ENCODE measurements around the gene BANP. TPM values are rescaled to one million over a fixed set of nuclear protein-coding genes. Genes with fewer than 3 reads are reported as not detected.

Gene BANP
- total RNA-seq, 5 donors from 2014 or later (not counting 1 experiment from before 2014, with no cell fraction given): 57.1 to 81.9 (median 69.4) TPM

GRCh38 chr16:87924811-87925670 lies 26.2 kb upstream of the BANP start:
- 85% methylated on average over 21 of the region's 26 CpGs for WGBS (ENCODE audit: insufficient coverage)
- Mint-ChIP-seq H3K36me3 (no peaks in the 10 kb centered on the region), H3K4me3 (no peak overlapping the region), H3K27me3 (peaks cover 0 to 15% of the 10 kb centered on the region in 2 donors), H3K27ac (no peak overlapping the region), H3K4me1 (peaks cover 7 to 14% (median 9%) of the 10 kb centered on the region in 3 donors), H3K9me3 (no peaks in the 10 kb centered on the region)
- no peak overlapping the region for H3K4me3 ChIP-seq (ENCODE audit: control insufficient read depth in 1 of 2, extremely low read depth in 1 of 2, low read length in 1 of 2)
- peaks cover 6 to 15% of the 10 kb centered on the region in 2 experiments for H3K4me1 ChIP-seq (ENCODE audit: control insufficient read depth in 1 of 2, extremely low read depth in 1 of 2, insufficient read depth in 2 of 2, low read length in 2 of 2)
- DNase-seq: no peak
- no peaks in the 10 kb centered on the region for H3K36me3 ChIP-seq (ENCODE audit: control insufficient read depth in 2 of 2, extremely low read depth in 1 of 2, insufficient read depth in 1 of 2, low read length in 1 of 2)
- H3K27ac ChIP-seq (ENCODE audit: low read length): no peak overlapping the region
- peaks cover 0 to 27% of the 10 kb centered on the region in 2 experiments for H3K27me3 ChIP-seq (replicated peaks in 1 of 2; ENCODE audit: control insufficient read depth in 2 of 2, extremely low read depth in 1 of 2, insufficient read depth in 2 of 2, low read length in 1 of 2)
- no peak for ATAC-seq (replicated peaks in 1 of 4)
- POLR2A ChIA-PET: interaction anchor here in 1 of 2 donors (0.5 kb wide), 1 partner anchor 251 kb away, joined by 3 read pairs; no protein-coding TSS in a partner anchor
- H3K9me3 ChIP-seq: no peaks in the 10 kb centered on the region
- CTCF ChIA-PET: no interaction called here

DNA sequence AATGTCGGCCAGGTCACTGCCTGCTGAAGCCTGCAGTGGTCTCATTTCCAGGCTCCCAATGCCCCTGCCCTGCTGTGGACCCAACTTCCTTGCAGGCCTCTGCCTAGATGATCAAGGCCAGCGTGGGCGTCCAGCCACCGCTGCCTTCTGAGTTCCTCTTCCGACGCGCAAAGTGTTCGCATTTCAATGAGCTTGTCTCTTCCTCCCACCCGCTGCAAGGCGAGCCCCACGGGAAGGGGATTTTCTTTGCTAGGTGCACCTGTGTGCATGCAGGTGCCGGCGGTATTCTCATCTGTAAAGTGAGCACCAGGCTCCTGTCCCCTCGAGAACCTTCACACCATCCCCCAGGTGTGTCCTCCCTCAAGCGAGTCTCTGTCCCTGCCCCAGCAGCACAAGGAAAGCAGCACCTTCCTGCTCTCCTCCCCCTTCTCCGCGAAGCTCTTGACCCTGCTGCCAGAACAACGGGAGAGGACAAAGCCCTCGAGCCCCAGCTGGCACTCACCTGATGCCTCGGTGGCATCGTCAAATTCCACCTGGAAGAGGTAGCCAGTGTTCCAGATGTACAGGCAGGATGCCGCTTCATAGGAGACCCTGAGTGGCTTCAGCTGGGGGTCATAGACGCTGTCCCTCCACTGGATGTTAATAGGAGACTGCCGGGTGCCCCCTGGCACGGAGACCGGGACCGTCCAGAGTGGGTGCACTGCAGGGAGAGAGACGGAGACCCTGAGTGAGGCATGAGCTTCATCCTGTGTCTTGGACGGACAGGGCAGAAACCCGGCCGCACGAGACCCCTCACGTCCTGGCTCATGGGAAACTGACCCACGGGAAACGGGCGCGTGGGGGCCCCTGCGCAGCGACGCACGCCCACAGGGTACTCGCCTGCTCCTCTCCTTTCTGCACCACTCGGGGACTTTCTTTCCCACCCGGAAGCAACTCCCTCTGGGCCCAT lies 24.7 kb upstream of the BANP start:
- Histone ChIP-seq H3K36me3 (ENCODE audit: control insufficient read depth in 2 of 2, extremely low read depth in 1 of 2, insufficient read depth in 1 of 2, low read length in 1 of 2) (no peaks in the 10 kb centered on the region), H3K4me1 (ENCODE audit: control insufficient read depth in 1 of 2, extremely low read depth in 1 of 2, insufficient read depth in 2 of 2, low read length in 2 of 2) (peaks cover 6 to 15% of the 10 kb centered on the region in 2 experiments), H3K27me3 (replicated peaks in 1 of 2; ENCODE audit: control insufficient read depth in 2 of 2, extremely low read depth in 1 of 2, insufficient read depth in 2 of 2, low read length in 1 of 2) (peaks cover 0 to 33% of the 10 kb centered on the region in 2 experiments), H3K27ac (ENCODE audit: low read length) (no peak overlapping the region), H3K9me3 (no peaks in the 10 kb centered on the region), H3K4me3 (ENCODE audit: control insufficient read depth in 1 of 2, extremely low read depth in 1 of 2, low read length in 1 of 2) (no peak overlapping the region)
- peaks cover 7 to 14% (median 9%) of the 10 kb centered on the region in 3 donors for H3K4me1 Mint-ChIP-seq
- H3K4me3 Mint-ChIP-seq: peak overlapping the region in 2 of 3 donors; percentile 36 to 79
- DNase-seq: peak in 10 of 35 experiments; percentile 4 to 37 (median 12)
- H3K9me3 Mint-ChIP-seq: no peaks in the 10 kb centered on the region
- H3K27me3 Mint-ChIP-seq: peaks cover 0 to 15% of the 10 kb centered on the region in 2 donors
- ChIA-PET POLR2A (no interaction called here), CTCF (interaction anchor here in 1 of 2 donors (0.6 kb wide), 1 partner anchor 15 kb away, joined by 4 read pairs; no protein-coding TSS in a partner anchor)
- ATAC-seq (replicated peaks in 1 of 4): peak in 3 of 4 experiments; percentile 37 to 75 (median 41)
- H3K36me3 Mint-ChIP-seq: no peaks in the 10 kb centered on the region
- peak overlapping the region in 1 of 2 donors; percentile 39 for H3K27ac Mint-ChIP-seq
- WGBS (ENCODE audit: insufficient coverage): 60% methylated on average over 36 of the region's 44 CpGs

DNA sequence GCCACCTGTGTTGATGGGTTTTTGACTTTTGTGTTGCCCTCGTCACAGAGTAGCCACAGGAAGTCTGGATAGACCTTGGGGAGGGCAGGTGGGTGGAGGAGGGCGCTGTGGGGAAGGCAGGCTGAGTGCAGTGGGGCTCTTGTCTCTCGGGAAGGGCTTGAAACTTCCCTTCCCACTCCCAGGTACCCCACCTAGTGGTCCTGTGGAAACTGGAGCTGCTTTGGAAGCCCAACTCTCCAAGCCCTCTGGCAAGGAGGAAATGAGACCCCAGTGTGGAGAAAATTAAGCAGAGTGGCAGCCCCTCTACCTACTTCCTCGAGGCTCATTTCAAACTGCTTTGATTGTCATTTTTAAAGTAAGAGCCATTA lies 24.1 kb upstream of the BANP start:
- Mint-ChIP-seq H3K4me3 (no peak overlapping the region), H3K27ac (no peak overlapping the region), H3K9me3 (no peaks in the 10 kb centered on the region), H3K27me3 (peaks cover 0 to 15% of the 10 kb centered on the region in 2 donors), H3K4me1 (peaks cover 7 to 14% (median 9%) of the 10 kb centered on the region in 3 donors), H3K36me3 (no peaks in the 10 kb centered on the region)
- DNase-seq (no peak), ATAC-seq (replicated peaks in 1 of 4) (no peak)
- POLR2A ChIA-PET: no interaction called here
- H3K4me1 ChIP-seq (ENCODE audit: control insufficient read depth in 1 of 2, extremely low read depth in 1 of 2, insufficient read depth in 2 of 2, low read length in 2 of 2): peaks cover 6 to 15% of the 10 kb centered on the region in 2 experiments
- H3K4me3 ChIP-seq (ENCODE audit: control insufficient read depth in 1 of 2, extremely low read depth in 1 of 2, low read length in 1 of 2): no peak overlapping the region
- WGBS (ENCODE audit: insufficient coverage): no CpG with 5 or more reads among the region's 4 CpGs
- peaks cover 0 to 34% of the 10 kb centered on the region in 2 experiments for H3K27me3 ChIP-seq (replicated peaks in 1 of 2; ENCODE audit: control insufficient read depth in 2 of 2, extremely low read depth in 1 of 2, insufficient read depth in 2 of 2, low read length in 1 of 2)
- no peaks in the 10 kb centered on the region for H3K36me3 ChIP-seq (ENCODE audit: control insufficient read depth in 2 of 2, extremely low read depth in 1 of 2, insufficient read depth in 1 of 2, low read length in 1 of 2)
- CTCF ChIA-PET: no interaction called here
- H3K9me3 ChIP-seq: no peaks in the 10 kb centered on the region
- H3K27ac ChIP-seq (ENCODE audit: low read length): no peak overlapping the region

GRCh38 chr16:87929986-87930385 lies 21.2 kb upstream of the BANP start:
- no peak for DNase-seq
- no peak overlapping the region for H3K4me3 Mint-ChIP-seq
- ChIA-PET POLR2A (no interaction called here), CTCF (interaction anchor here in 1 of 2 donors (0.7 kb wide), 1 partner anchor 29 kb away, joined by 3 read pairs; no protein-coding TSS in a partner anchor)
- peaks cover 7 to 9% (median 8%) of the 10 kb centered on the region in 3 donors for H3K4me1 Mint-ChIP-seq
- H3K27ac Mint-ChIP-seq: no peak overlapping the region
- H3K27ac ChIP-seq (ENCODE audit: low read length): no peak overlapping the region
- peaks cover 6 to 15% of the 10 kb centered on the region in 2 experiments for H3K4me1 ChIP-seq (ENCODE audit: control insufficient read depth in 1 of 2, extremely low read depth in 1 of 2, insufficient read depth in 2 of 2, low read length in 2 of 2)
- no peak for ATAC-seq (replicated peaks in 1 of 4)
- no peaks in the 10 kb centered on the region for H3K9me3 ChIP-seq
- WGBS (ENCODE audit: insufficient coverage): 89% methylated on average over 5 of the region's 7 CpGs
- peaks cover 0 to 10% of the 10 kb centered on the region in 2 donors for H3K27me3 Mint-ChIP-seq
- no peaks in the 10 kb centered on the region for H3K9me3 Mint-ChIP-seq
- H3K36me3 Mint-ChIP-seq: no peaks in the 10 kb centered on the region
- peaks cover 0 to 28% of the 10 kb centered on the region in 2 experiments for H3K27me3 ChIP-seq (replicated peaks in 1 of 2; ENCODE audit: control insufficient read depth in 2 of 2, extremely low read depth in 1 of 2, insufficient read depth in 2 of 2, low read length in 1 of 2)
- H3K36me3 ChIP-seq (ENCODE audit: control insufficient read depth in 2 of 2, extremely low read depth in 1 of 2, insufficient read depth in 1 of 2, low read length in 1 of 2): no peaks in the 10 kb centered on the region
- H3K4me3 ChIP-seq (ENCODE audit: control insufficient read depth in 1 of 2, extremely low read depth in 1 of 2, low read length in 1 of 2): no peak overlapping the region

DNA sequence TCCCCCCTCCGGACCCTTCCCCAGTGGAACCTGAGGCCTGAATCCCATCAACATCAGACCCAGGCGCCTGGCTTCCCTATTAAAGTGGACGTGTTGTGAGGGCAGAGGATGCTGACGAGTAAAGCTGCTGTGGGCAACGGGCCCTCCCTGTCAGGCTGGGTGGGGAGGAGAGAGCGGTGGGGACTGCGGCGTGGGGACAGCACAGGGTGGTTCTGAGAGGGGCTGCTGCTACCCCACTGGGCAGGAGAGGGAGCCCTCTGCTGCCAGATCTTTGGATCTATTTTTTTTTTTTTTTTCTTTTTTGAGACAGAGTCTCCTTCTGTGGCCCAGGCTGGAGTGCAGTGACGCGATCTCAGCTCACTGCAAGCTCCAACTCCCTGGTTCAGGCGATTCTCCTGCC lies 20.8 kb upstream of the BANP start:
- 52% methylated on average over 6 of the region's 11 CpGs for whole genome bisulfite sequencing (ENCODE audit: insufficient coverage)
- H3K36me3 Mint-ChIP-seq: no peaks in the 10 kb centered on the region

DNA sequence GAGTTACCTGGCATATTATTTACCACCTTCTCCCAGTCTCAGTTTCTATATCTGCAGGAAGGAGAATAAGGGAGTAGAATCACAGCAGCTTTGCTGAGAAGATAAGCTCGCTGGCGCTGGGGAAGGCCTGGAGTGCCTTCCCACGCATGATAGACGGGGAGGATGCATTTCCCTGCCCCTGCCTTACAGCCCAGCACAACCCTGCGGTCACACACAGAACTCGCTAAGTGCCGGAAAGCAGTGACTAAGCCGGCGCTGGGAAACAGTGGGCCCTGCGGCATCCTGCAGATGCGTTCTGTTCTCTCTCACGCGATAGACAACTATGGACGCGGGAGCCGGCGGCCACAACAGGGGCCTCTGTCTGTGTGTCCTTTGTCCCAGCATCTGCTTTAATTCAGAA lies 19.7 kb upstream of the BANP start:
- H3K4me3 Mint-ChIP-seq: no peak overlapping the region
- ChIA-PET CTCF (no interaction called here), POLR2A (no interaction called here)

More for the DNA sequence above, 20.8 kb upstream of the BANP start:
- peaks cover 0 to 8% of the 10 kb centered on the region in 2 donors for H3K27me3 Mint-ChIP-seq
- ChIA-PET POLR2A (no interaction called here), CTCF (interaction anchor here in 1 of 2 donors (0.7 kb wide), 1 partner anchor 66 kb away, joined by 3 read pairs; no protein-coding TSS in a partner anchor)
- Histone ChIP-seq H3K36me3 (ENCODE audit: control insufficient read depth in 2 of 2, extremely low read depth in 1 of 2, insufficient read depth in 1 of 2, low read length in 1 of 2) (no peaks in the 10 kb centered on the region), H3K4me1 (ENCODE audit: control insufficient read depth in 1 of 2, extremely low read depth in 1 of 2, insufficient read depth in 2 of 2, low read length in 2 of 2) (peaks cover 6 to 15% of the 10 kb centered on the region in 2 experiments), H3K9me3 (no peaks in the 10 kb centered on the region), H3K4me3 (ENCODE audit: control insufficient read depth in 1 of 2, extremely low read depth in 1 of 2, low read length in 1 of 2) (no peak overlapping the region), H3K27me3 (replicated peaks in 1 of 2; ENCODE audit: control insufficient read depth in 2 of 2, extremely low read depth in 1 of 2, insufficient read depth in 2 of 2, low read length in 1 of 2) (peaks cover 0 to 23% of the 10 kb centered on the region in 2 experiments), H3K27ac (ENCODE audit: low read length) (no peak overlapping the region)
- no peak overlapping the region for H3K4me3 Mint-ChIP-seq
- DNase-seq: no peak
- no peak overlapping the region for H3K27ac Mint-ChIP-seq
- no peaks in the 10 kb centered on the region for H3K9me3 Mint-ChIP-seq
- ATAC-seq (replicated peaks in 1 of 4): no peak
- peaks cover 7 to 9% (median 7%) of the 10 kb centered on the region in 3 donors for H3K4me1 Mint-ChIP-seq

More for the DNA sequence above, 19.7 kb upstream of the BANP start:
- no peak overlapping the region for H3K27ac ChIP-seq (ENCODE audit: low read length)
- Mint-ChIP-seq H3K36me3 (no peaks in the 10 kb centered on the region), H3K27ac (no peak overlapping the region), H3K9me3 (no peaks in the 10 kb centered on the region), H3K4me1 (peaks cover 3% of the 10 kb centered on the region in 3 donors), H3K27me3 (peaks cover 0 to 6% of the 10 kb centered on the region in 2 donors)
- ATAC-seq (replicated peaks in 1 of 4) (peak in 3 of 4 experiments; percentile 36 to 63 (median 57)), DNase-seq (no peak)
- H3K9me3 ChIP-seq: no peaks in the 10 kb centered on the region
- H3K27me3 ChIP-seq (replicated peaks in 1 of 2; ENCODE audit: control insufficient read depth in 2 of 2, extremely low read depth in 1 of 2, insufficient read depth in 2 of 2, low read length in 1 of 2): peaks cover 0 to 17% of the 10 kb centered on the region in 2 experiments
- no peak overlapping the region for H3K4me3 ChIP-seq (ENCODE audit: control insufficient read depth in 1 of 2, extremely low read depth in 1 of 2, low read length in 1 of 2)
- H3K4me1 ChIP-seq (ENCODE audit: control insufficient read depth in 1 of 2, extremely low read depth in 1 of 2, insufficient read depth in 2 of 2, low read length in 2 of 2): peaks cover 1 to 6% of the 10 kb centered on the region in 2 experiments
- 82% methylated on average over 16 of the region's 17 CpGs for WGBS (ENCODE audit: insufficient coverage)
- no peaks in the 10 kb centered on the region for H3K36me3 ChIP-seq (ENCODE audit: control insufficient read depth in 2 of 2, extremely low read depth in 1 of 2, insufficient read depth in 1 of 2, low read length in 1 of 2)
